Stimulated activated CD4-positive, alpha-beta T cell treated with anti-CD3 and anti-CD28 coated beads, Interleukin-4, amount 100 ng/mL, for 4 hours (primary cell): ENCODE data around the gene PPP1R16B.
A peak's percentile ranks its signal among the peaks of the same experiment; 100 is the strongest.
"Not testable (repeated sequence)": the region's sequence is repeated elsewhere in the genome, so short reads cannot be mapped to it uniquely, and the experiment has no call there.

ENCODE experiments used
- DNase-seq, 2 experiments: peaks; one replicate each; pipeline ENCODE4 v3.0.0-alpha.2; 2020

Gene PPP1R16B

GRCh38 chr20:38855356-38855755 is 49.9 kb downstream of the PPP1R16B start:
- DNase-seq, result no peak

GRCh38 chr20:38856570-38856969 is 51.1 kb downstream of the PPP1R16B start:
- no peak for DNase-seq

- DNase-seq, result no peak
These were observed 52.2 kb downstream of the PPP1R16B start for GRCh38 chr20:38857703-38858102.

- DNase-seq, result peak in 1 of 2 experiments; percentile 56
These were observed 53.7 kb downstream of the PPP1R16B start for GRCh38 chr20:38859070-38859690.

GRCh38 chr20:38859857-38860256 is 54.4 kb downstream of the PPP1R16B start:
- not testable (repeated sequence) for DNase-seq

GRCh38 chr20:38861071-38861401 is 55.5 kb downstream of the PPP1R16B start:
- no peak for DNase-seq

- DNase-seq, result no peak
These were observed 56.7 kb downstream of the PPP1R16B start for GRCh38 chr20:38862226-38862625.

- DNase-seq, result peak in 1 of 2 experiments; percentile 60
These were observed 57.7 kb downstream of the PPP1R16B start for GRCh38 chr20:38863024-38863851.

GRCh38 chr20:38864662-38865061 is 59.2 kb downstream of the PPP1R16B start:
- DNase-seq, result no peak

- DNase-seq, result no peak
These were observed 61.0 kb downstream of the PPP1R16B start for GRCh38 chr20:38866265-38867061.

GRCh38 chr20:38867062-38867359 is 61.5 kb downstream of the PPP1R16B start:
- no peak for DNase-seq

GRCh38 chr20:38870733-38871559 is 65.4 kb downstream of the PPP1R16B start:
- peak; percentile 21 to 56 for DNase-seq

- no peak for DNase-seq
These were observed 66.1 kb downstream of the PPP1R16B start for GRCh38 chr20:38871560-38871953.

GRCh38 chr20:38872036-38872435 is 66.5 kb downstream of the PPP1R16B start:
- no peak for DNase-seq

GRCh38 chr20:38872491-38873049 is 67.1 kb downstream of the PPP1R16B start:
- peak in 1 of 2 experiments; percentile 27 for DNase-seq

GRCh38 chr20:38873050-38873581 is 67.6 kb downstream of the PPP1R16B start:
- peak; percentile 72 to 88 for DNase-seq

- DNase-seq, result no peak
These were observed 69.1 kb downstream of the PPP1R16B start for GRCh38 chr20:38874460-38875174.

GRCh38 chr20:38875175-38875993 is 69.9 kb downstream of the PPP1R16B start:
- DNase-seq, result peak in 1 of 2 experiments; percentile 37

- no peak for DNase-seq
These were observed 72.0 kb downstream of the PPP1R16B start for GRCh38 chr20:38877483-38877882.

- DNase-seq, result no peak
These were observed 73.4 kb downstream of the PPP1R16B start for GRCh38 chr20:38878866-38879265.
